ENCODE results near the gene IL22RA2. TPM values are rescaled to one million over a fixed set of nuclear protein-coding genes. Genes with fewer than 3 reads are reported as not detected.

IL22RA2 gene
- total and polyA plus RNA-seq, 7 experiments from 2014 or later, result not detected

Other genes starting within 250 kb of the IL22RA2 start
- not detected for gene IL20RA, start 128.7 kb downstream of the IL22RA2 start, total RNA-seq
- not detected for gene IL20RA, start 128.7 kb downstream of the IL22RA2 start, polyA plus RNA-seq
- 10 to 100 TPM; 29.2 to 90.7 (median 31.3) TPM for gene IFNGR1, start 45.7 kb upstream of the IL22RA2 start, total RNA-seq
- gene IFNGR1, start 45.7 kb upstream of the IL22RA2 start, polyA plus RNA-seq, result 10 to 100 TPM; 27.9 to 32.6 TPM